Liver (tissue), 3 donors: ENCODE data around the gene GRB2.

Experiments used
- EGR1 ChIP-seq, 2 donors: IDR thresholded peaks; 2 replicates each; pipeline ENCODE4 v1.6.1; 2016 to 2018; ENCODE audit warnings: antibody characterized with exemption in 2 of 2, low read depth in 2 of 2
- FOXA2 ChIP-seq: IDR thresholded peaks from 2 replicates; pipeline ENCODE4 v1.6.1; 2016; ENCODE audit warnings: antibody characterized with exemption
- GABPA ChIP-seq, 2 donors: IDR thresholded peaks in 1 of 2; conservative IDR thresholded peaks in 1 of 2; 2 replicates each; pipeline ENCODE4 v1.6.1; 2016; ENCODE audit warnings: antibody characterized with exemption in 2 of 2, mild to moderate bottlenecking in 1 of 2, moderate library complexity in 1 of 2
- JUND ChIP-seq, 2 donors: IDR thresholded peaks; 2 replicates each; pipeline ENCODE4 v1.6.1; 2016; ENCODE audit warnings: antibody characterized with exemption in 2 of 2
- NR2F2 ChIP-seq: IDR thresholded peaks from 2 replicates; pipeline ENCODE4 v1.6.1; 2016; ENCODE audit warnings: antibody characterized with exemption
- RAD21 ChIP-seq, 2 donors: IDR thresholded peaks; 2 replicates each; pipeline ENCODE4 v1.6.1; 2016; ENCODE audit warnings: antibody characterized with exemption in 2 of 2, mild to moderate bottlenecking in 2 of 2
- RXRA ChIP-seq, 2 donors: IDR thresholded peaks; 2 replicates each; pipeline ENCODE4 v1.6.1; 2017 to 2018; ENCODE audit warnings: antibody characterized with exemption in 2 of 2, mild to moderate bottlenecking in 1 of 2
- SP1 ChIP-seq: IDR thresholded peaks from 2 replicates; pipeline ENCODE4 v1.6.1; 2018; ENCODE audit warnings: antibody characterized with exemption, mild to moderate bottlenecking
- TAF1 ChIP-seq: conservative IDR thresholded peaks from 2 replicates; pipeline ENCODE4 v1.6.1; 2016; ENCODE audit warnings: antibody characterized with exemption, mild to moderate bottlenecking
- YY1 ChIP-seq: IDR thresholded peaks from 2 replicates; pipeline ENCODE4 v1.6.1; 2016; ENCODE audit warnings: antibody characterized with exemption, mild to moderate bottlenecking
- TF ChIP-seq, protein P1 (sequence below): fragments of 150-350 bp; IDR thresholded peaks from 2 replicates; pipeline ENCODE4 v1.5.1; 2017; ENCODE audit warnings: improper control_type of control experiment, low read depth, low read length; ENCODE audit not compliant: missing input control
- TF ChIP-seq, protein P2 (sequence below): IDR thresholded peaks from 2 replicates; pipeline ENCODE4 v1.6.1; 2016; ENCODE audit warnings: antibody characterized with exemption, mild to moderate bottlenecking
- TF ChIP-seq, protein P3 (sequence below): IDR thresholded peaks from 2 replicates; pipeline ENCODE4 v1.6.1; 2016; ENCODE audit warnings: antibody characterized with exemption
- TF ChIP-seq, protein P4 (sequence below): IDR thresholded peaks from 2 replicates; pipeline ENCODE4 v1.6.1; 2016; ENCODE audit warnings: antibody characterized with exemption
- donor health status: healthy.
- donor health status: healthy.

DNA sequence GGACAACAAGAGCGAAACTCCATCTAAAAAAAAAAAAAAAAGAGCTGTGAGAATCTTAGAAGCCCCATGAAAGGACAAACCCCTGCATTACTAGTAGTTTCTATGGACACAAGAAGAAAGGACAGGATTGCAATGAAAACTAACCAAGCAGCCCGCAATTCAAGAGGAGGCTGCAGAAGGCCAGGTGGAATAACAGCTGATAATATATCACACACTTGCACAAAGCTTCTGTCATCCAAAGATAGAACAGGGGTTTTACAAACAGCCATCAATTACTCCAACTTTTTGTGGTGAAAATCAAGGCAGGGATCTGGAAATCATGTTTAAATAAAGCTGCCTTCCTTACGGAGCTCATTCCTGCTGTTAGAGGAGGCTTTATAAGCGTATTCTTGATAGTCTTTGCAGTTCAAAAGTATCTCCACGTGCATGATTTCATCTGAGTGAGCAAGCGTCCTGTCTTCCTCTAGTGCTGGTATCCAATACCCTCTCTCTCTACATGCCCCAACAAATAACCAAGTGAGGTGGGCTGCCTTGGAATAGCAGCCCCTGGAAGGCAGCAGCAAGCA, 27.8 kb upstream of the GRB2 start:
- TF ChIP-seq, protein P1, sequence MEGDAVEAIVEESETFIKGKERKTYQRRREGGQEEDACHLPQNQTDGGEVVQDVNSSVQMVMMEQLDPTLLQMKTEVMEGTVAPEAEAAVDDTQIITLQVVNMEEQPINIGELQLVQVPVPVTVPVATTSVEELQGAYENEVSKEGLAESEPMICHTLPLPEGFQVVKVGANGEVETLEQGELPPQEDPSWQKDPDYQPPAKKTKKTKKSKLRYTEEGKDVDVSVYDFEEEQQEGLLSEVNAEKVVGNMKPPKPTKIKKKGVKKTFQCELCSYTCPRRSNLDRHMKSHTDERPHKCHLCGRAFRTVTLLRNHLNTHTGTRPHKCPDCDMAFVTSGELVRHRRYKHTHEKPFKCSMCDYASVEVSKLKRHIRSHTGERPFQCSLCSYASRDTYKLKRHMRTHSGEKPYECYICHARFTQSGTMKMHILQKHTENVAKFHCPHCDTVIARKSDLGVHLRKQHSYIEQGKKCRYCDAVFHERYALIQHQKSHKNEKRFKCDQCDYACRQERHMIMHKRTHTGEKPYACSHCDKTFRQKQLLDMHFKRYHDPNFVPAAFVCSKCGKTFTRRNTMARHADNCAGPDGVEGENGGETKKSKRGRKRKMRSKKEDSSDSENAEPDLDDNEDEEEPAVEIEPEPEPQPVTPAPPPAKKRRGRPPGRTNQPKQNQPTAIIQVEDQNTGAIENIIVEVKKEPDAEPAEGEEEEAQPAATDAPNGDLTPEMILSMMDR = no peak
- TF ChIP-seq JUND (IDR thresholded peaks at IDR 0.05) = no peak
- TF ChIP-seq TAF1 = no peak
- TF ChIP-seq, protein P2, sequence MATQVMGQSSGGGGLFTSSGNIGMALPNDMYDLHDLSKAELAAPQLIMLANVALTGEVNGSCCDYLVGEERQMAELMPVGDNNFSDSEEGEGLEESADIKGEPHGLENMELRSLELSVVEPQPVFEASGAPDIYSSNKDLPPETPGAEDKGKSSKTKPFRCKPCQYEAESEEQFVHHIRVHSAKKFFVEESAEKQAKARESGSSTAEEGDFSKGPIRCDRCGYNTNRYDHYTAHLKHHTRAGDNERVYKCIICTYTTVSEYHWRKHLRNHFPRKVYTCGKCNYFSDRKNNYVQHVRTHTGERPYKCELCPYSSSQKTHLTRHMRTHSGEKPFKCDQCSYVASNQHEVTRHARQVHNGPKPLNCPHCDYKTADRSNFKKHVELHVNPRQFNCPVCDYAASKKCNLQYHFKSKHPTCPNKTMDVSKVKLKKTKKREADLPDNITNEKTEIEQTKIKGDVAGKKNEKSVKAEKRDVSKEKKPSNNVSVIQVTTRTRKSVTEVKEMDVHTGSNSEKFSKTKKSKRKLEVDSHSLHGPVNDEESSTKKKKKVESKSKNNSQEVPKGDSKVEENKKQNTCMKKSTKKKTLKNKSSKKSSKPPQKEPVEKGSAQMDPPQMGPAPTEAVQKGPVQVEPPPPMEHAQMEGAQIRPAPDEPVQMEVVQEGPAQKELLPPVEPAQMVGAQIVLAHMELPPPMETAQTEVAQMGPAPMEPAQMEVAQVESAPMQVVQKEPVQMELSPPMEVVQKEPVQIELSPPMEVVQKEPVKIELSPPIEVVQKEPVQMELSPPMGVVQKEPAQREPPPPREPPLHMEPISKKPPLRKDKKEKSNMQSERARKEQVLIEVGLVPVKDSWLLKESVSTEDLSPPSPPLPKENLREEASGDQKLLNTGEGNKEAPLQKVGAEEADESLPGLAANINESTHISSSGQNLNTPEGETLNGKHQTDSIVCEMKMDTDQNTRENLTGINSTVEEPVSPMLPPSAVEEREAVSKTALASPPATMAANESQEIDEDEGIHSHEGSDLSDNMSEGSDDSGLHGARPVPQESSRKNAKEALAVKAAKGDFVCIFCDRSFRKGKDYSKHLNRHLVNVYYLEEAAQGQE = no peak
- TF ChIP-seq YY1 = no peak
- no peak for TF ChIP-seq SP1
- TF ChIP-seq RXRA (IDR thresholded peaks at IDR 0.05) = no peak
- no peak for TF ChIP-seq RAD21 (IDR thresholded peaks at IDR 0.05)
- no peak for TF ChIP-seq GABPA (IDR thresholded peaks at IDR 0.05 in 1 of 2, conservative IDR thresholded peaks at IDR 0.05 in 1 of 2)
- TF ChIP-seq, protein P3, sequence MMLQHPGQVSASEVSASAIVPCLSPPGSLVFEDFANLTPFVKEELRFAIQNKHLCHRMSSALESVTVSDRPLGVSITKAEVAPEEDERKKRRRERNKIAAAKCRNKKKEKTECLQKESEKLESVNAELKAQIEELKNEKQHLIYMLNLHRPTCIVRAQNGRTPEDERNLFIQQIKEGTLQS = no peak
- no peak for TF ChIP-seq FOXA2
- TF ChIP-seq, protein P4, sequence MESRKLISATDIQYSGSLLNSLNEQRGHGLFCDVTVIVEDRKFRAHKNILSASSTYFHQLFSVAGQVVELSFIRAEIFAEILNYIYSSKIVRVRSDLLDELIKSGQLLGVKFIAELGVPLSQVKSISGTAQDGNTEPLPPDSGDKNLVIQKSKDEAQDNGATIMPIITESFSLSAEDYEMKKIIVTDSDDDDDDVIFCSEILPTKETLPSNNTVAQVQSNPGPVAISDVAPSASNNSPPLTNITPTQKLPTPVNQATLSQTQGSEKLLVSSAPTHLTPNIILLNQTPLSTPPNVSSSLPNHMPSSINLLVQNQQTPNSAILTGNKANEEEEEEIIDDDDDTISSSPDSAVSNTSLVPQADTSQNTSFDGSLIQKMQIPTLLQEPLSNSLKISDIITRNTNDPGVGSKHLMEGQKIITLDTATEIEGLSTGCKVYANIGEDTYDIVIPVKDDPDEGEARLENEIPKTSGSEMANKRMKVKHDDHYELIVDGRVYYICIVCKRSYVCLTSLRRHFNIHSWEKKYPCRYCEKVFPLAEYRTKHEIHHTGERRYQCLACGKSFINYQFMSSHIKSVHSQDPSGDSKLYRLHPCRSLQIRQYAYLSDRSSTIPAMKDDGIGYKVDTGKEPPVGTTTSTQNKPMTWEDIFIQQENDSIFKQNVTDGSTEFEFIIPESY = no peak
- no peak for TF ChIP-seq NR2F2
- no peak for TF ChIP-seq EGR1 (IDR thresholded peaks at IDR 0.05; ENCODE audit: low read depth in 2 of 2)
